NCI-H146 (cell line): ENCODE results near the gene ZFAND3.
A peak's percentile ranks its signal among the peaks of the same experiment; 100 is the strongest.

Experiments used
- DNase-seq: peaks from one replicate; lab custom pipeline; 2025; lab: John Stamatoyannopoulos, UW

ZFAND3 gene

GRCh38 chr6:38187325-38187724 is 367.8 kb downstream of the ZFAND3 start:
- DNase-seq, result no peak

GRCh38 chr6:38187811-38188590 is 368.5 kb downstream of the ZFAND3 start:
- no peak for DNase-seq

GRCh38 chr6:38188677-38189335 is 369.3 kb downstream of the ZFAND3 start:
- DNase-seq, result no peak

GRCh38 chr6:38191418-38191817 is 371.9 kb downstream of the ZFAND3 start:
- no peak for DNase-seq

GRCh38 chr6:38192011-38192410 is 372.5 kb downstream of the ZFAND3 start:
- DNase-seq, result peak; percentile 72

- DNase-seq, result peak; percentile 76
Observed at GRCh38 chr6:38192487-38192886, 373.0 kb downstream of the ZFAND3 start.

GRCh38 chr6:38193051-38193450 is 373.5 kb downstream of the ZFAND3 start:
- peak; percentile 33 for DNase-seq

GRCh38 chr6:38193481-38194281 is 374.2 kb downstream of the ZFAND3 start:
- peak; percentile 99 for DNase-seq

GRCh38 chr6:38194282-38194572 is 374.7 kb downstream of the ZFAND3 start:
- DNase-seq, result no peak

GRCh38 chr6:38194589-38194988 is 375.1 kb downstream of the ZFAND3 start:
- no peak for DNase-seq

GRCh38 chr6:38195113-38195635 is 375.6 kb downstream of the ZFAND3 start:
- DNase-seq, result peak; percentile 26

GRCh38 chr6:38198219-38198618 is 378.7 kb downstream of the ZFAND3 start:
- peak; percentile 53 for DNase-seq
